Measurements from ENCODE around the gene ZSCAN10. TPM values are rescaled to one million over a fixed set of nuclear protein-coding genes. Genes with fewer than 3 reads are reported as not detected.
"Not testable (repeated sequence)": the region's sequence is repeated elsewhere in the genome, so short reads cannot be mapped to it uniquely, and the experiment has no call there.

Gene ZSCAN10
- total and polyA plus RNA-seq, 8 donors, result 0.35 TPM; not detected in 7

DNA sequence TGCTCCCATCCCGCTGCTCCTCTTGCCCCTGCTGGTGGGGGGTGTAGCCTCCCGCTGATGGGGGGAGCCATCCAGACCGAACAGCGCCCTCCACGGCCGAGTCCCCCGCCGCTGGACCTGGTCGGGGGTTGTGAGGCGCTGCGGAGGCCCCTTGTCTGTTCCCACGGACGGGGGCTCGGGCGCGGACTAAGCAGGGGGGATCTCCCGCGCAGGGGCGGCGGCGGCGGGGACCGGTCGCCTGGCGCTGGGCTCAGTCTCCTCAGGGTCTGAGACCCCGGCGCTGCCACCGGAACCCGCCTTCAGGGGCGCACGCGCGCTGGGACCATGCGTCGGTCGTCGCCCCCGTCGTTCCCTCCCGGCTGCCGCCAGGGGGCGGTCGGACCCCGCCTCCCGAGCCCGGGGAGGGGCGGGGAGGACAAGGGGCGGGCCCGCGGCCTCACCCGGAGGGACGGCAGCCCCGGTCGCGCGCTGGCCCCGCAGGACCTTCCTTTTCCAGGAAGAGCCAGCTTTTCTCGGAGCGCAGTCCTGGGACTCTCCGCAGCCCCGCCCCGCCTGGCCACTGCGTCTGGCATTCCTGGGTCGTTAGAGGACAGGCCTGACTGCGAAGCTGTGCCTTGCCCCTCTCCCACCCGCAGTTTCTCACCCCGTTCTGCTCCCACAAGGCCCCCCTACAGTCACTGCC, 39.9 kb downstream of the ZSCAN10 start:
- WGBS, 2 donors, result 0 to 2% methylated on average over 39 to 67 of the region's 67 CpGs
- DNase-seq (peak; percentile 94 to 98 (median 95)), FAIRE-seq (no peak), ATAC-seq (peak; percentile 94 to 95 (median 94))
- Histone ChIP-seq H3K9me3 (no peaks in the 10 kb centered on the region), H3K27ac (peak overlapping the region; percentile 69 to 92 (median 80)), H3K4me3 (peak overlapping the region; percentile 80 to 96 (median 86)), H3K27me3 (no peaks in the 10 kb centered on the region), H3K4me1 (peaks cover 0 to 8% (median 6%) of the 10 kb centered on the region in 3 donors), H3K36me3 (no peaks in the 10 kb centered on the region)
- TF ChIP-seq, protein P1, sequence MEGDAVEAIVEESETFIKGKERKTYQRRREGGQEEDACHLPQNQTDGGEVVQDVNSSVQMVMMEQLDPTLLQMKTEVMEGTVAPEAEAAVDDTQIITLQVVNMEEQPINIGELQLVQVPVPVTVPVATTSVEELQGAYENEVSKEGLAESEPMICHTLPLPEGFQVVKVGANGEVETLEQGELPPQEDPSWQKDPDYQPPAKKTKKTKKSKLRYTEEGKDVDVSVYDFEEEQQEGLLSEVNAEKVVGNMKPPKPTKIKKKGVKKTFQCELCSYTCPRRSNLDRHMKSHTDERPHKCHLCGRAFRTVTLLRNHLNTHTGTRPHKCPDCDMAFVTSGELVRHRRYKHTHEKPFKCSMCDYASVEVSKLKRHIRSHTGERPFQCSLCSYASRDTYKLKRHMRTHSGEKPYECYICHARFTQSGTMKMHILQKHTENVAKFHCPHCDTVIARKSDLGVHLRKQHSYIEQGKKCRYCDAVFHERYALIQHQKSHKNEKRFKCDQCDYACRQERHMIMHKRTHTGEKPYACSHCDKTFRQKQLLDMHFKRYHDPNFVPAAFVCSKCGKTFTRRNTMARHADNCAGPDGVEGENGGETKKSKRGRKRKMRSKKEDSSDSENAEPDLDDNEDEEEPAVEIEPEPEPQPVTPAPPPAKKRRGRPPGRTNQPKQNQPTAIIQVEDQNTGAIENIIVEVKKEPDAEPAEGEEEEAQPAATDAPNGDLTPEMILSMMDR (IDR thresholded peaks at IDR 0.05), result peak; percentile 93 to 98 (median 96)
- intact Hi-C loops (cut with DNase I), result no loop called here

DNA sequence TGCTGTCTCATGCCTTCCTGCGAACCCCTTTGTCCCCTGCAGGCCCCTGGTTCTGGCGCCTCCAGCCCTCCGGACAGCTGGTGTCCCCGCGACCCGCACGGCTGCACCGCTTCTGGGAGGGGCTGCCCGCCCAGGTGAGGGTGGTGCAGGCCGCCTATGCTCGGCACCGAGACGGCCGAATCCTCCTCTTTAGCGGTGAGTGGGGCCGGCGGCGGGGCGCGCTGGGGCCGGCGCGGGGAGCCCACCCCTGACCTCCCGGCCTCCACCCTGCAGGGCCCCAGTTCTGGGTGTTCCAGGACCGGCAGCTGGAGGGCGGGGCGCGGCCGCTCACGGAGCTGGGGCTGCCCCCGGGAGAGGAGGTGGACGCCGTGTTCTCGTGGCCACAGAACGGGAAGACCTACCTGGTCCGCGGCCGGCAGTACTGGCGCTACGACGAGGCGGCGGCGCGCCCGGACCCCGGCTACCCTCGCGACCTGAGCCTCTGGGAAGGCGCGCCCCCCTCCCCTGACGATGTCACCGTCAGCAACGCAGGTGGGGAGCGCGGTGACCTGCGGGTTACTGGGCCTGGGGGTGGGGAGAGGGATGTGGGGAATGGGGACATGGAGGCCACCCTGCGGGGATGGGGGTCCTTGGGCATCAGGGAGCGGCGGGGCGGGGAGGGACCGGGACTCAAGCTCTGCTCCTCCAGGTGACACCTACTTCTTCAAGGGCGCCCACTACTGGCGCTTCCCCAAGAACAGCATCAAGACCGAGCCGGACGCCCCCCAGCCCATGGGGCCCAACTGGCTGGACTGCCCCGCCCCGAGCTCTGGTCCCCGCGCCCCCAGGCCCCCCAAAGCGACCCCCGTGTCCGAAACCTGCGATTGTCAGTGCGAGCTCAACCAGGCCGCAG, 40.7 kb downstream of the ZSCAN10 start:
- peak overlapping the region in 2 of 4 donors; percentile 90 to 92 for H3K27ac ChIP-seq
- intact Hi-C loops (cut with DNase I), result no loop called here

DNA sequence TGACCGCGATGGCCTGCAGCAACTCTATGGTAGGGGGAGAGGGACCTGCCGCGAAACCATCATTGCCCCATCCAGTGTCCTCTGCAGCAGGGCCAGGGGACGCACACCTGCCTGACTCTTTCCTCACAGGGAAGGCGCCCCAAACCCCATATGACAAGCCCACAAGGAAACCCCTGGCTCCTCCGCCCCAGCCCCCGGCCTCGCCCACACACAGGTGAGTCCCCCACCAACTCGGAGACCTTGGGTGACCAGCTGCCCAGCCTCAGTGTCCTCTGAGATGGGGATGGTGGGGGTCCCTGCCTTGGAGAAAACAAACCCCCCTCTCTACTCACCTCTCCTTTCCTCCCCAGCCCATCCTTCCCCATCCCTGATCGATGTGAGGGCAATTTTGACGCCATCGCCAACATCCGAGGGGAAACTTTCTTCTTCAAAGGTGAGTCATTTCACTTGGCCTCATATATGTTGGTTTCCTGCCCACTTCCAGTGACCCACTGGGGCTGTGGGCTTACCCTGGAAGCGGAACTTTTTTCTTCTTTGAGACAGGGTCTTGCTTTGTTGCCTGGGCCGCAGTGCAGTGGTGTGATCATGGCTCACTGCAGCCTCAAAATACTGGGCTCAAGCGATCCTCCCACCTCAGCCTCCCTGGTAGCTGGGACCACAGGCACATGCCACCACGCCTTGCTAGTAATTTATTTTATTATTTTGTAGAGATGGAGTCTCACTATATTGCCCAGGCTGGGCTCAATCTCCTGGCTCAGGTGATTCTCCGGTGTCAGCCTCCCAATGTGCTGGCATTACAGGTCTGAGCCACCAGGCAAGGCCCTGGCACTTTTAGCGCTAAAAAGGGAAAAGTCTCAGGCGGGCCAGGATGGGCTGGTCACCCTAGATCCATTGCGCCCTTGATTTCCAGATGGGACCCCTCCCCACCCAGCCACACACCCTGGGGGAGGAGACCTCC, 41.6 kb downstream of the ZSCAN10 start:
- Histone ChIP-seq H3K4me1 (peaks cover 0 to 8% (median 6%) of the 10 kb centered on the region in 3 donors), H3K27me3 (no peaks in the 10 kb centered on the region), H3K4me3 (peak overlapping the region in 2 of 4 donors; percentile 80 to 96), H3K27ac (no peak overlapping the region), H3K9me3 (no peaks in the 10 kb centered on the region), H3K36me3 (no peaks in the 10 kb centered on the region)
- TF ChIP-seq, protein P1 (IDR thresholded peaks at IDR 0.05), result no peak
- FAIRE-seq (no peak), ATAC-seq (no peak), DNase-seq (peak in 1 of 6 donors; percentile 21)
- WGBS, 2 donors, result 89 to 93% methylated on average over 22 of the region's 22 CpGs
- intact Hi-C loops (cut with DNase I), result no loop called here

More for the DNA sequence above, 40.7 kb downstream of the ZSCAN10 start:
- peaks cover 0 to 8% (median 6%) of the 10 kb centered on the region in 3 donors for H3K4me1 ChIP-seq
- FAIRE-seq (no peak), DNase-seq (peak in 5 of 6 donors; percentile 58 to 88 (median 74)), ATAC-seq (peak; percentile 46 to 66 (median 58))
- H3K9me3 ChIP-seq, result no peaks in the 10 kb centered on the region
- H3K27me3 ChIP-seq, result no peaks in the 10 kb centered on the region
- TF ChIP-seq, protein P1 (IDR thresholded peaks at IDR 0.05), result no peak
- no peaks in the 10 kb centered on the region for H3K36me3 ChIP-seq
- WGBS, 2 donors, result 6% methylated on average over 65 to 77 of the region's 77 CpGs
- H3K4me3 ChIP-seq, result peak overlapping the region; percentile 80 to 96 (median 86)

DNA sequence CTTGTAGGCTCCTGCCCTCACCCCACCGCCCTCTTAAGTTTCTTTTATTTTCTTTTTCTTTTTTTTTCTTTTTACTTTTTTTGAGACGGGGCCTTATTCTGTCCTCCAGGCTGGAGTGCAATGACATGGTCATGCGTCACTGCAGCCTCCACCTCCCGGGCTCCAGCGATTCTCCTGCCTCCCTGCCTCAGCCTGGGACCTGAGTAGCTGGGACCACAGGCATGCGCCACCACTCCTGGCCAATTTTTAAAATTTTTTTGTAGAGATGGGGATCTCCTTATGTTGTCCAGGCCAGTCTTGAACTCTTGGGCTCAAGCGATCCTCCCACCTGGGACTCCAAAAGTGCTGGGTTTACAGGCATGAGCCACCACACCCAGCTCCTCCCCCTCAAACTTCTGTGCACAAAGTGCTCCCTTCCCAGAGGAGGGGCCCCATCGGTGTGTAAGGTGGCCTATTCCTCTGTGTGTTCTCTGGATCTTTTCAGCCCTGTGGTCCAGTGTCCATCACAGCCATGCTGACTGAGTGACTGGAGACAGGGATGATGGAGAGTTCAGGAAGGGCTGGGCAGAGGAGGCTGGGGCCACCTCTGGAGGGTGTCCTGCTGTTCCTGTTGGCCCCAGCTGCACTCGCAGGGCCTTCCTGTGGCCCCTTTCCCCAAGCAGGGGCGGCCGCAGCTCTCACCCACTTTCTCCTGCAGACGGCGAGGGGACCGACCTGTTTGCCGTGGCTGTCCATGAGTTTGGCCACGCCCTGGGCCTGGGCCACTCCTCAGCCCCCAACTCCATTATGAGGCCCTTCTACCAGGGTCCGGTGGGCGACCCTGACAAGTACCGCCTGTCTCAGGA, 42.5 kb downstream of the ZSCAN10 start:
- no peaks in the 10 kb centered on the region for H3K9me3 ChIP-seq
- no peaks in the 10 kb centered on the region for H3K36me3 ChIP-seq
- H3K4me1 ChIP-seq, result peaks cover 0 to 8% (median 6%) of the 10 kb centered on the region in 3 donors
- DNase-seq (peak in 2 of 6 donors; percentile 8 to 62), ATAC-seq (no peak), FAIRE-seq (no peak)
- intact Hi-C loops (cut with DNase I), result no loop called here
- H3K27ac ChIP-seq, result no peak overlapping the region
- WGBS, 2 donors, result 86 to 93% methylated on average over 19 of the region's 19 CpGs
- H3K27me3 ChIP-seq, result no peaks in the 10 kb centered on the region
- TF ChIP-seq, protein P1 (IDR thresholded peaks at IDR 0.05), result no peak
- no peak overlapping the region for H3K4me3 ChIP-seq

DNA sequence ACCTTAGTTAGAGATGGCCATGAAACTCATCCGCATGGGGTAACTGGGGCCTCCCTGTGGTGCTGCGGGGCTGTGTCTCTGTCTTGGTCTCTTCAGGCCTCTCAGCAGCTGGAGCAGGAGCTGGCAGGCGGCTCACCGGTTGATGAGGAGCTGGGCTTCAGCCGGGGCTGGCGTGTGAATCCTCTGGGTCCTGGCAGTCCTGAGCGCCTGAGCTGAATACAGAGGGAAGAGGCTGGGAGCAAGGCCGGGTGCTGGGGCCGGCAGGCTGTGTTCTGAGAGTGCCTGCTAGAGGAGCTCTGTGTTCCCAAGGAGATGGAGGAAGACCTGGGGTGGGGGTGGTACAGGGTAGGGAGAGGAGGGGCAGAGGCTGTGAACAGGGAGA, 43.4 kb downstream of the ZSCAN10 start:
- H3K27me3 ChIP-seq; intact Hi-C loops (cut with DNase I); H3K4me3 ChIP-seq; ATAC-seq; FAIRE-seq; H3K4me1 ChIP-seq; H3K36me3 ChIP-seq; H3K9me3 ChIP-seq; H3K27ac ChIP-seq: not testable (repeated sequence)
- WGBS, 2 donors, result 77 to 83% methylated on average over 8 to 9 of the region's 9 CpGs
- DNase-seq, result peak in 1 of 6 donors; percentile 62
